SU-DHL-6 (cell line): ENCODE results near the gene ELP1.
"Not testable (repeated sequence)": the region's sequence is repeated elsewhere in the genome, so short reads cannot be mapped to it uniquely, and the experiment has no call there.

Experiments
- H2AFZ ChIP-seq: fragments of 200-600 bp; sonication (generic); 2 replicates; pipeline ENCODE4 v1.6.1; 2014; ENCODE audit warnings: low read depth, mild to moderate bottlenecking, moderate library complexity, mixed read lengths, antibody characterized with exemption, low read length; ENCODE audit not compliant: severe bottlenecking
- H3F3A ChIP-seq: fragments of 200-600 bp; shearing (Covaris generic); 2 replicates; pipeline ENCODE4 v1.6.0; 2016; ENCODE audit warnings: antibody characterized with exemption, mild to moderate bottlenecking; ENCODE audit not compliant: insufficient read depth
- H3K27ac ChIP-seq: fragments of 200-600 bp; sonication (generic); 2 replicates; pipeline ENCODE4 v1.5.1; 2016; ENCODE audit warnings: low read depth, mild to moderate bottlenecking, low read length, moderate library complexity, mixed read lengths
- H3K27me3 ChIP-seq: fragments of 200-600 bp; sonication (generic), shearing (Covaris generic); 2 replicates; pipeline ENCODE4 v1.6.0; 2014; ENCODE audit warnings: mild to moderate bottlenecking, low read length
- H3K36me3 ChIP-seq: fragments of 200-600 bp; sonication (generic); 2 replicates; pipeline ENCODE4 v1.6.1; 2014; ENCODE audit warnings: mild to moderate bottlenecking, low read length, mixed read lengths
- H3K4me2 ChIP-seq: fragments of 300-600, 200-600 bp; shearing (Covaris generic), sonication (generic); 2 replicates; pipeline ENCODE4 v1.6.0; 2014; ENCODE audit warnings: low read length, low read depth, mild to moderate bottlenecking; ENCODE audit not compliant: poor library complexity, severe bottlenecking
- H3K4me3 ChIP-seq: fragments of 200-600 bp; sonication (generic); 2 replicates; pipeline ENCODE4 v1.5.1; 2014; ENCODE audit warnings: antibody characterized with exemption, low read length, mild to moderate bottlenecking, mixed read lengths; ENCODE audit not compliant: insufficient read depth, poor library complexity, severe bottlenecking
- H3K79me2 ChIP-seq: fragments of 200-600 bp; sonication (generic); 2 replicates; pipeline ENCODE4 v1.6.1; 2014; ENCODE audit warnings: mild to moderate bottlenecking, low read length, moderate library complexity; ENCODE audit not compliant: insufficient read depth
- H3K9ac ChIP-seq: fragments of 200-600 bp; sonication (generic); 2 replicates; pipeline ENCODE4 v1.7.0; 2014; ENCODE audit warnings: mild to moderate bottlenecking, low read length
- H3K9me2 ChIP-seq: fragments of 200-600 bp; sonication (generic); replicated peaks from 2 replicates; pipeline ENCODE4 v1.6.1; 2014; ENCODE audit warnings: low read length; ENCODE audit not compliant: insufficient read depth
- H3K9me3 ChIP-seq: fragments of 200-600 bp; sonication (generic); 2 replicates; pipeline ENCODE4 v1.6.1; 2014; ENCODE audit warnings: low read length, mixed read lengths; ENCODE audit not compliant: insufficient read depth
- H4K20me1 ChIP-seq: fragments of 200-600 bp; sonication (generic); 2 replicates; pipeline ENCODE4 v1.6.1; 2014; ENCODE audit warnings: low read depth, mild to moderate bottlenecking, antibody characterized with exemption, low read length, moderate library complexity, mixed read lengths
- EZH2phosphoT487 ChIP-seq: fragments of 200-600 bp; sonication (generic), shearing (Covaris generic); conservative IDR thresholded peaks from 2 replicates; pipeline ENCODE4 v1.6.1; 2018; ENCODE audit warnings: mild to moderate bottlenecking, antibody characterized with exemption, low read length, moderate library complexity, mixed read lengths
- TF ChIP-seq, protein P1 (sequence below): fragments of 200-600 bp; sonication (generic); IDR thresholded peaks from one replicate; pipeline ENCODE4 v1.5.1; 2017; ENCODE audit warnings: antibody characterized with exemption, mild to moderate bottlenecking, low read length, moderate library complexity; ENCODE audit not compliant: insufficient read depth, poor library complexity, severe bottlenecking

ELP1 gene

DNA sequence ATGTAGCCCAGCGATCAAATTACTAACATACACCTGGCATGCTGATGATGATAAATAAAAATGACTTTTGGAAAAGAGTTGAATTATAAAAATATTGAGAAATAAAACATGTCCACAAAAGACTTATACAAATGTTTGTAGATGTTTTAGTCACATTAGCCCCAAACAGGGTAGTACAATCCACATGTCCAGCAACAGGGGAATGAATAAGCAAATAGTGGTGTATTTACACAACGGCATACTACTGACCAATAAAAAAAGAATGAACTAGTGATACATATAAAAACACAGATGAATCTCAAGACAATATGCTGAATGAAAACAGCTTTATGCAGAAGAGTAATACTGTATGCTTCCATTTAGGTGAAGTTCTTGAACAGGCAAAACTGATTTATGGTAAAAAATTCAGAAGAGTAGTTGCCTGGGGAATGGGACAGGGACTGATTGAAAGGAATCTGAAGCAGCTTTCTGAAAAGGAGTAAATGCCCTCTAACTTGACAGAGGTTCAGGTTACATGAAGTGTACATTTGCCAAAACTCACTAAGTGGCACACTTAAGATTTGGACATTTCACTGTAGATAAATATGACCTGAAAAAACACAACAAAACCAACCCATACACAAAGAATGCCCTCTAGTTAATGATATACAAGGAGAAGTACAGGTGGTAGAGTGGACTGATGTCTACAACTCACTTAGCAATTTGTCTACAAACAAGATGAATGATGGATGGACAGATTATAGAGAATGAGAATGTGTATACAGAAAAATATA lies 36.4 kb downstream of the ELP1 start:
- Histone ChIP-seq H3K36me3 (peaks cover 4% of the 10 kb centered on the region; the same call in 1 of the 2 replicates), H3K9ac (no peak overlapping the region), H3K4me3 (no peak overlapping the region), H3F3A (no peaks in the 10 kb centered on the region), H3K9me2 (no peaks in the 10 kb centered on the region), H3K27me3 (no peaks in the 10 kb centered on the region), H2AFZ (no peak overlapping the region), H3K79me2 (no peaks in the 10 kb centered on the region), H3K9me3 (no peaks in the 10 kb centered on the region), H3K27ac (no peak overlapping the region), H4K20me1 (no peaks in the 10 kb centered on the region), H3K4me2 (no peak overlapping the region)
- no peak for TF ChIP-seq EZH2phosphoT487
- TF ChIP-seq, protein P1, sequence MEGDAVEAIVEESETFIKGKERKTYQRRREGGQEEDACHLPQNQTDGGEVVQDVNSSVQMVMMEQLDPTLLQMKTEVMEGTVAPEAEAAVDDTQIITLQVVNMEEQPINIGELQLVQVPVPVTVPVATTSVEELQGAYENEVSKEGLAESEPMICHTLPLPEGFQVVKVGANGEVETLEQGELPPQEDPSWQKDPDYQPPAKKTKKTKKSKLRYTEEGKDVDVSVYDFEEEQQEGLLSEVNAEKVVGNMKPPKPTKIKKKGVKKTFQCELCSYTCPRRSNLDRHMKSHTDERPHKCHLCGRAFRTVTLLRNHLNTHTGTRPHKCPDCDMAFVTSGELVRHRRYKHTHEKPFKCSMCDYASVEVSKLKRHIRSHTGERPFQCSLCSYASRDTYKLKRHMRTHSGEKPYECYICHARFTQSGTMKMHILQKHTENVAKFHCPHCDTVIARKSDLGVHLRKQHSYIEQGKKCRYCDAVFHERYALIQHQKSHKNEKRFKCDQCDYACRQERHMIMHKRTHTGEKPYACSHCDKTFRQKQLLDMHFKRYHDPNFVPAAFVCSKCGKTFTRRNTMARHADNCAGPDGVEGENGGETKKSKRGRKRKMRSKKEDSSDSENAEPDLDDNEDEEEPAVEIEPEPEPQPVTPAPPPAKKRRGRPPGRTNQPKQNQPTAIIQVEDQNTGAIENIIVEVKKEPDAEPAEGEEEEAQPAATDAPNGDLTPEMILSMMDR = no peak

DNA sequence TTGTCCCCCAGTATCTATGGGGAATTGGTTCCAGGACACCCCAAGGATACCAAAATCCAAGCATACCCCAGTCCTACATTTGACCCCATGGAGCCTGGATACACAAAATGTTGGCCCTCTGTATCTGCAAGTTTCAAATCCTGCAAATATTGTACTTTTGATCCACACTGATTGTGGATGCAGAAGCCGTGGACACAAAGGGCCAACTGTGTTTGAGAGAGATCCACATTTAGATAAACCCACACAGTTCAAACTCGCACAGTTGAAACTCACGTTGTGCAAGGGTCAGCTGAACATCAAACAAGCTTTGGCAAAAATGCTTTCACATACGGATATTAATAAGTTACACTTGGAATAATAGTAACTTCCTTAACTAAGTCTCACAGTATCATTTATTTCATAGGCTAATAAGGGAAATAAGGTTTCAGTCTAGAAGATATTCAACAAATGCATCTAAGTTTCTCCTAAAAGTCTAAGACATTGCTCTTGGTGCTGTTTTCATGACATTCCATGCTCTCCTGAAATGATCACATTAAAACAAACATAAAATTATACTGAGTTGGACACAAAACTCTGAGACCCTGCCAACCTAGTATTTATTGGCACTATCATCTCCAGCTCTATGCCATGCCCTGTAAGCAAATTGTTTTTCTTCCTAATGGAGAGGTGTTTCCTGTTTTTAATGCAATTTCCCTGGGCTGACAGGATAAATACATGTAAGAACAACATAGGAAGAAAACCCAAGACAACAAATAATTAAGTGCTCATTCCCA lies 39.5 kb downstream of the ELP1 start:
- Histone ChIP-seq H3K4me3 (no peak overlapping the region), H3K27ac (no peak overlapping the region), H3K79me2 (no peaks in the 10 kb centered on the region), H3K9me3 (no peaks in the 10 kb centered on the region), H2AFZ (no peak overlapping the region), H3K9me2 (no peaks in the 10 kb centered on the region), H3F3A (no peaks in the 10 kb centered on the region), H3K9ac (no peak overlapping the region), H3K4me2 (no peak overlapping the region), H3K36me3 (peaks cover 4% of the 10 kb centered on the region; the same call in 1 of the 2 replicates), H4K20me1 (no peaks in the 10 kb centered on the region), H3K27me3 (no peaks in the 10 kb centered on the region)
- TF ChIP-seq EZH2phosphoT487 = no peak
- TF ChIP-seq, protein P1 = no peak

DNA sequence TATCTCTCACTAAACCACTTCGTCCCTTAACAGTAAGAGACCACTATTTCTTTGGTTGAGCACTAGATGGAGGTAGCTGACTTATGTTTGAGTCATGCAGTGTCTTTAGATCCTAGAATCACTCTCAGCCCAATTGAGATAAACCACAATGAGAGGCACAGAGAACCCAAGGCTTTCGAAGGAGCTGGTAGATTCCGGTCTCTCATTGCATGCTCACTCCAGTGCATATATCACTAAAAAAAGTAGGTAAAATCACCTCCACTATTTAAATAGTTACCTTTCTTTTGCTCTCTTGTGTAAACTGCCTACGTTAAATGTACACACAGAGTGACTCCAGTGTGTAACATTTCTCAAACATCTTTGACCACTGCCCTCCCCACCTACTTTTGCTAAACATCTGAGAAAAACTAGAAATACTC lies 44.3 kb downstream of the ELP1 start:
- Histone ChIP-seq H3K9ac (no peak overlapping the region), H3K4me3 (no peak overlapping the region), H3F3A (no peaks in the 10 kb centered on the region), H3K27ac (no peak overlapping the region), H3K27me3 (no peaks in the 10 kb centered on the region), H3K79me2 (no peaks in the 10 kb centered on the region), H4K20me1 (no peaks in the 10 kb centered on the region), H2AFZ (no peak overlapping the region), H3K36me3 (peaks cover 2% of the 10 kb centered on the region; the same call in 1 of the 2 replicates), H3K9me2 (no peaks in the 10 kb centered on the region), H3K4me2 (no peak overlapping the region), H3K9me3 (no peaks in the 10 kb centered on the region)
- TF ChIP-seq EZH2phosphoT487 = no peak
- TF ChIP-seq, protein P1 = no peak

DNA sequence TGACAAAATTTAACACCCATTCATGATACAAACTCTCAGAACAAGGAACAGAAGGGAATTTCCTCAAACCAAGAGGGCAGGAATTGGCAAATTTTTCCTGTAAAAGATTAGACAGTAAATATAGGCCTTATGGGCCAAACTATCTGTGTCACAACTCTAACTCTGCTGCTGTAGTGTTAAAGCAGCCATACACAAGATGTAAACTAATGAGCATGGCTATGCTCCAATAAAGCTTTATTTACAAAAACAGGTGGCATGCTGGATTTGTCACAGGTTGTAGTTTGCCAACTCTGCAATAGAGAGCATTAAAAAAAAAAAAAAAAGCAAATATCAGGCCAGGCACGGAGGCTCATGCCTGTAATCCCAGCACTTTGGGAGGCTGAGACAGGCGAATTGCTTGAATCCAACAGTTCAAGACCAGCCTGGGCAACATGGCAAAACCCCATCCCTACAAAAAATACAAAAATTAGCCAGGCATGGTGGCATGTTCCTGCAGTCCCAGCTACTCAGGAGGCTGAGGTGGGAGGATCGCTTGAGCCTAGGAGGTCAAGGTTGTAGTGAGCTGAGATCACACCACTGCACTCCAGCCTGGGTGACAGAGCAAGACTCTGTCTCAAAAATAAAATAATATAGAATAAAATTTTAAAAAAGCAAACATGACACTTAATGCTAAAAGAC lies 47.2 kb downstream of the ELP1 start:
- H4K20me1 ChIP-seq, H3K9ac ChIP-seq, H3K36me3 ChIP-seq, H3K4me2 ChIP-seq, H3K4me3 ChIP-seq, H3K27me3 ChIP-seq, H3K79me2 ChIP-seq, H3K9me3 ChIP-seq, H2AFZ ChIP-seq, H3K27ac ChIP-seq, H3K9me2 ChIP-seq, H3F3A ChIP-seq: not testable (repeated sequence)
